Mesenchymal stem cell (in vitro differentiated cells and primary cell): ENCODE results near the gene ASMT.
"Not testable (repeated sequence)": the region's sequence is repeated elsewhere in the genome, so short reads cannot be mapped to it uniquely, and the experiment has no call there.

Experiments
- DNase-seq: peaks from one replicate; pipeline ENCODE4 v3.0.0-alpha.2; 2013
- H2AFZ ChIP-seq: one replicate; pipeline ENCODE4 v1.6.1; 2013; ENCODE audit warnings: low read depth, mild to moderate bottlenecking, control low read depth, inconsistent platforms, low read length, moderate library complexity
- H2AK5ac ChIP-seq: 2 replicates; pipeline ENCODE4 v1.6.1; 2013; ENCODE audit warnings: low read length, moderate library complexity, mild to moderate bottlenecking, inconsistent platforms; ENCODE audit not compliant: severe bottlenecking
- H2BK120ac ChIP-seq: one replicate; pipeline ENCODE4 v1.6.1; 2013; ENCODE audit warnings: low read depth, mild to moderate bottlenecking, inconsistent platforms, low read length, moderate library complexity
- H2BK12ac ChIP-seq, 2 experiments: one replicate each; pipeline ENCODE4 v1.6.1; 2013; ENCODE audit warnings: inconsistent platforms in 2 of 2, low read length in 2 of 2, mild to moderate bottlenecking in 2 of 2, moderate library complexity in 2 of 2, control low read depth in 1 of 2
- H2BK15ac ChIP-seq: one replicate; pipeline ENCODE4 v1.6.1; 2013; ENCODE audit warnings: mild to moderate bottlenecking, low read depth, inconsistent platforms; ENCODE audit not compliant: poor library complexity, severe bottlenecking
- H2BK5ac ChIP-seq: 2 replicates; pipeline ENCODE4 v1.6.1; 2013; ENCODE audit warnings: low read depth, mild to moderate bottlenecking, low read length, control low read depth, inconsistent platforms; ENCODE audit not compliant: poor library complexity, severe bottlenecking
- H3K14ac ChIP-seq, 2 experiments: one replicate each; pipeline ENCODE4 v1.6.1; 2013; ENCODE audit warnings: inconsistent platforms in 2 of 2, low read length in 2 of 2, control low read depth in 1 of 2, mild to moderate bottlenecking in 1 of 2, moderate library complexity in 1 of 2
- H3K18ac ChIP-seq, 2 experiments: one replicate each; pipeline ENCODE4 v1.6.1; 2013; ENCODE audit warnings: inconsistent platforms in 2 of 2, low read length in 2 of 2, control low read depth in 1 of 2, low read depth in 1 of 2, mild to moderate bottlenecking in 1 of 2
- H3K23ac ChIP-seq, 2 experiments: one replicate each; pipeline ENCODE4 v1.6.1; 2013; ENCODE audit warnings: inconsistent platforms in 2 of 2, low read length in 2 of 2, mild to moderate bottlenecking in 2 of 2, moderate library complexity in 2 of 2, control low read depth in 1 of 2
- H3K27ac ChIP-seq: 2 replicates; pipeline ENCODE4 v1.5.1; 2013; ENCODE audit warnings: mild to moderate bottlenecking, moderate library complexity, low read length, control low read depth, inconsistent platforms; ENCODE audit not compliant: poor library complexity, severe bottlenecking
- H3K27me3 ChIP-seq, 2 experiments: 2 replicates each; pipeline versions ENCODE4 v1.6.1 to v1.7.0; 2013; ENCODE audit warnings: low read length in 2 of 2, mild to moderate bottlenecking in 2 of 2, moderate library complexity in 2 of 2, control low read depth in 1 of 2, inconsistent platforms in 1 of 2; ENCODE audit not compliant: control insufficient read depth in 1 of 2, insufficient read depth in 1 of 2
- H3K36me3 ChIP-seq, 2 experiments: 2 replicates each; pipeline versions ENCODE4 v1.6.1 to v1.7.0; 2013; ENCODE audit warnings: low read length in 2 of 2, control low read depth in 1 of 2, inconsistent platforms in 1 of 2, low read depth in 1 of 2, mild to moderate bottlenecking in 1 of 2; ENCODE audit not compliant: insufficient read depth in 2 of 2, control insufficient read depth in 1 of 2
- H3K4ac ChIP-seq, 2 experiments: one replicate each; pipeline ENCODE4 v1.6.1; 2013; ENCODE audit warnings: inconsistent platforms in 2 of 2, low read length in 2 of 2, mild to moderate bottlenecking in 2 of 2, moderate library complexity in 2 of 2, control low read depth in 1 of 2, low read depth in 1 of 2
- H3K4me1 ChIP-seq: 2 replicates; pipeline ENCODE4 v1.6.1; 2013; ENCODE audit warnings: low read depth, low read length, control low read depth; ENCODE audit not compliant: control insufficient read depth, insufficient read depth
- H3K4me2 ChIP-seq: 2 replicates; pipeline ENCODE4 v1.6.1; 2013; ENCODE audit warnings: low read length, mild to moderate bottlenecking, inconsistent platforms; ENCODE audit not compliant: poor library complexity, severe bottlenecking
- H3K4me3 ChIP-seq, 2 experiments: 2 replicates each; pipeline versions ENCODE4 v1.5.1 to v1.7.0; 2013; ENCODE audit warnings: low read length in 2 of 2, mild to moderate bottlenecking in 2 of 2, control low read depth in 1 of 2, low read depth in 1 of 2; ENCODE audit not compliant: insufficient read depth in 1 of 2
- H3K79me1 ChIP-seq: replicated peaks from 2 replicates; pipeline ENCODE4 v1.6.1; 2013; ENCODE audit warnings: mild to moderate bottlenecking, control low read depth, low read length, inconsistent platforms; ENCODE audit not compliant: poor library complexity, severe bottlenecking
- H3K9ac ChIP-seq: 2 replicates; pipeline ENCODE4 v1.7.0; 2013; ENCODE audit warnings: mild to moderate bottlenecking, low read length, moderate library complexity
- H3K9me3 ChIP-seq: 2 replicates; pipeline ENCODE4 v1.7.0; 2013; ENCODE audit warnings: mild to moderate bottlenecking, low read length; ENCODE audit not compliant: control insufficient read depth
- H4K8ac ChIP-seq: one replicate; pipeline ENCODE4 v1.6.1; 2013; ENCODE audit warnings: inconsistent platforms, mild to moderate bottlenecking, low read length, moderate library complexity
- H4K91ac ChIP-seq: one replicate; pipeline ENCODE4 v1.6.1; 2013; ENCODE audit warnings: mild to moderate bottlenecking, low read length, inconsistent platforms
- WGBS: methylation state at CpG from one replicate; pipeline ENCODE4 v1.1.7; 2013; ENCODE audit warnings: mixed read lengths; 5-methylcytosine and 5-hydroxymethylcytosine counted together

Gene ASMT

DNA sequence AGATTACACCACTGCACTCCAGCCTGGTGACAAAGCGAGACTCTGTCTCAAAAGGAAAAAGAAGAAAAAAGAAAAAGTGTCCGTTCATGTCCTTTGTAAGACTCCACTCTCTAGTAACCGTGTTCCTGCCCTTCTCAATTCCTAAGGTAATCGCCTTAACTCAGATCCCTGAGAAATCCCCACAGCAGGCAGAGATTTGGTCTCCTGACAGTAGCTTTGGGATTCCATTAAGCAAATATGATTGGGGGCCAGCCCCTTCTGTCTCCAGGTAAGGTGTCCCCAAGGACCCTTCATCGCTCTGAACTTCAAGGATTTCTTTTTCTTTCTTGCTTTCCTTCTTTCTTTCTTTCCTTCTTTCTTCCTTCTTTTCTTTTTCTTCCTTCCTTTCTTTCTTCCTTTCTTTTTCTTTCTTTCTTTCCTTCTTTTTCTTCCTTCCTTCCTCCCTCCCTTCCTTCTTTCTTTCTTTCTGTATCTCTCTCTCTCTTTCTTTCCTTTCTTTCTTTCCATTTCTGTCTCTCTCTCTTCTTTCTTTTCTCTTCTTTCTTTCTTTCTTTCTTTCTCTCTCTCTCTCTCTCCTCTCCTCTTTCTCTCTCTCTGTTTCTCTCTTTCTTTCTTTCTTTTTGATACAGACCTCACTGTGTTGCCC, 2.1 kb upstream of the ASMT start:
- Histone ChIP-seq H3K36me3 (peaks cover 0 to 7% of the 10 kb centered on the region in 2 experiments), H3K23ac (no peak overlapping the region), H4K91ac (no peak overlapping the region), H3K14ac (no peak overlapping the region), H2AFZ (no peak overlapping the region), H2BK5ac (no peak overlapping the region), H3K9ac (no peak overlapping the region), H2AK5ac (no peak overlapping the region), H3K79me1 (no peaks in the 10 kb centered on the region), H4K8ac (no peak overlapping the region), H2BK12ac (no peak overlapping the region), H2BK120ac (no peak overlapping the region), H3K18ac (no peak overlapping the region), H3K27me3 (no peaks in the 10 kb centered on the region), H3K4me1 (peaks cover 17% of the 10 kb centered on the region), H3K9me3 (no peaks in the 10 kb centered on the region), H3K4me3 (no peak overlapping the region), H3K4ac (no peak overlapping the region), H2BK15ac (no peak overlapping the region), H3K4me2 (no peak overlapping the region), H3K27ac (no peak overlapping the region)
- no peak for DNase-seq
- WGBS = 96% methylated on average over 4 of the region's 5 CpGs

DNA sequence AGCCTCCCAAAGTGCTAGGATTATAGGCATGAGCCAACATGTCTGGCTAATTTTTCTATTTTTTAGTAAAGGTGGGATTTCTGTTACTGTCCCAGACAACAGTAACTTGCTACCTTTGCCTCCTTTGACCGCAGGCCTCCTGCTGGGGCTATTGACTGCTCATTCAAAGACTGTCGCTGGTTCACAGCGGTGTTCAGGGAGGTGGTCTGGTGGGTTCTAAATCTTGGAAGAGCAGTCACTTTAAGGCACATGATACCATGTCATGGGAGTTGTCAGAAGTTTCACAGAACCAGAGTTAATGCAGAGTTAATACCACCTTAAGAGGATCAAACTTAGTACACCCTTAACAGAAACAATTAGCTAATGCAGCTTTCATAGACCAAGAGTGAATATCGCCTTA, 3.8 kb downstream of the ASMT start:
- 53% methylated on average over 4 of the region's 4 CpGs for WGBS
- Histone ChIP-seq H3K79me1 (no peaks in the 10 kb centered on the region), H3K23ac (no peak overlapping the region), H3K27ac (no peak overlapping the region), H3K4me1 (peaks cover 6% of the 10 kb centered on the region), H3K14ac (no peak overlapping the region), H3K4me3 (no peak overlapping the region), H2BK120ac (no peak overlapping the region), H3K4ac (no peak overlapping the region), H3K9ac (no peak overlapping the region), H3K9me3 (no peaks in the 10 kb centered on the region), H3K36me3 (no peaks in the 10 kb centered on the region), H2BK12ac (no peak overlapping the region), H3K4me2 (no peak overlapping the region), H2BK5ac (no peak overlapping the region), H2BK15ac (no peak overlapping the region), H3K27me3 (no peaks in the 10 kb centered on the region), H2AFZ (no peak overlapping the region), H2AK5ac (peak overlapping the region; percentile 31), H4K8ac (no peak overlapping the region), H4K91ac (no peak overlapping the region), H3K18ac (no peak overlapping the region)
- no peak for DNase-seq

DNA sequence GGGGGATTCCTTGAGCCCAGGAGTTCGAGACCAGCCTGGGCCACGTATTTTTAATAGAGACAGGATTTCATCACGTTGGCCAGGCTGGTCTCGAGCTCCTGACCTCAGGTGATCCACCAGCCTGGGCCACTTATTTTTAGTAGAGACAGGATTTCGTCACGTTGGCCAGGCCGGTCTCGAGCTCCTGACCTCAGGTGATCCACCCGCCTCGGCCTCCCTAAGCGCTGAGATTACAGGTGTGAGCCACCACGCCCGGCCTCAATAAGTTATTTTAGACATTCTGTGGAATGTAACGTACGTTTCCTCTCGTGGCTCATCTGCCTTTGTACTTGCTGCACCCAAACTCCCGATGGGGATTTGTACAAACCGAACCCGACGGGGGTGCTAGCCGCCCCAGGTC, 8.8 kb downstream of the ASMT start:
- H4K91ac ChIP-seq = no peak overlapping the region
- no peak overlapping the region for H3K27ac ChIP-seq
- no peak for DNase-seq
- no peak overlapping the region for H2BK5ac ChIP-seq
- peaks cover 2% of the 10 kb centered on the region for H3K4me1 ChIP-seq
- H3K9me3 ChIP-seq = no peaks in the 10 kb centered on the region
- H3K36me3 ChIP-seq = no peaks in the 10 kb centered on the region
- no peaks in the 10 kb centered on the region for H3K79me1 ChIP-seq
- no peak overlapping the region for H2BK120ac ChIP-seq
- H2BK15ac ChIP-seq = no peak overlapping the region
- H2BK12ac ChIP-seq = no peak overlapping the region
- H3K4me3 ChIP-seq = no peak overlapping the region
- H4K8ac ChIP-seq = no peak overlapping the region
- no peak overlapping the region for H3K18ac ChIP-seq
- H2AK5ac ChIP-seq = no peak overlapping the region
- H3K27me3 ChIP-seq = no peaks in the 10 kb centered on the region
- no peak overlapping the region for H3K9ac ChIP-seq
- 85% methylated on average over 21 of the region's 21 CpGs for WGBS
- no peak overlapping the region for H3K23ac ChIP-seq
- H3K4me2 ChIP-seq = no peak overlapping the region
- H3K14ac ChIP-seq = no peak overlapping the region
- H2AFZ ChIP-seq = no peak overlapping the region
- no peak overlapping the region for H3K4ac ChIP-seq

DNA sequence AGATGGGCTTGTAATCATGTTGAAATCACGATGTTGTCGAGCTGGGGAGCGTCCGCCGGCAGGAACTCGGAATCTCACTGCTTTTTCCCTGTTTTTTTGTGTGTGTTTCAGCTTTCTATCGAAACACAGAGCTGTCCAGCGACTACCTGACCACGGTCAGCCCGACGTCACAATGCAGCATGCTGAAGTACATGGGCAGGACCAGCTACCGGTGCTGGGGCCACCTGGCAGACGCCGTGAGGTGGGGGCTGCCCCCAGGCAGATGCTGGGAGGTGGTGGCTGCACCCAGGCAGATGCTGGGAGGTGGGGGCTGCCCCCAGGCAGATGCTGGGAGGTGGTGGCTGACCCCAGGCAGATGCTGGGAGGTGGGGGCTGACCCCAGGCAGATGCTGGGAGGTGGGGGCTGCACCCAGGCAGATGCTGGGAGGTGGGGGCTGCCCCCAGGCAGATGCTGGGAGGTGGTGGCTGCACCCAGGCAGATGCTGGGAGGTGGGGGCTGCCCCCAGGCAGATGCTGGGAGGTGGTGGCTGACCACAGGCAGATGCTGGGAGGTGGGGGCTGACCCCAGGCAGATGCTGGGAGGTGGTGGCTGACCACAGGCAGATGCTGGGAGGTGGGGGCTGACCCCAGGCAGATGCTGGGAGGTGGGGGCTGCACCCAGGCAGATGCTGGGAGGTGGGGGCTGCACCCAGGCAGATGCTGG, 9.4 kb downstream of the ASMT start:
- H3K14ac ChIP-seq, H3K18ac ChIP-seq, H3K4me2 ChIP-seq, H3K36me3 ChIP-seq, H3K27ac ChIP-seq, H3K79me1 ChIP-seq, H2BK120ac ChIP-seq, H2AK5ac ChIP-seq, H3K9ac ChIP-seq, H3K23ac ChIP-seq, H3K4me3 ChIP-seq, H3K9me3 ChIP-seq, H2AFZ ChIP-seq, H3K4me1 ChIP-seq, H2BK15ac ChIP-seq, DNase-seq, H2BK5ac ChIP-seq, H4K8ac ChIP-seq, H2BK12ac ChIP-seq, H3K4ac ChIP-seq, H3K27me3 ChIP-seq, H4K91ac ChIP-seq: not testable (repeated sequence)
- 90% methylated on average over 14 of the region's 14 CpGs for WGBS
